Chondrocyte (in vitro differentiated cells): ENCODE data around the gene NPHS1. TPM values are rescaled to one million over a fixed set of nuclear protein-coding genes. Genes with fewer than 3 reads are reported as not detected.

Experiments used
- DNase-seq: peaks from one replicate; pipeline ENCODE4 v3.0.0; 2021; ENCODE audit warnings: mixed read lengths, low spot score
- H3K27ac Mint-ChIP-seq: one replicate; pipeline ENCODE4 v1.8.0; 2021; ENCODE audit warnings: mild to moderate bottlenecking, moderate library complexity, mixed read lengths; ENCODE audit not compliant: unreplicated experiment
- H3K27me3 Mint-ChIP-seq: 2 replicates; pipeline ENCODE4 v1.8.0; 2021; ENCODE audit warnings: low read depth, mixed read lengths
- H3K36me3 Mint-ChIP-seq: 2 replicates; pipeline ENCODE4 v1.8.0; 2021; ENCODE audit warnings: low read depth, mixed read lengths
- H3K4me1 Mint-ChIP-seq: 2 replicates; pipeline ENCODE4 v1.8.0; 2021; ENCODE audit warnings: low read depth, mild to moderate bottlenecking, mixed read lengths
- H3K4me3 Mint-ChIP-seq: one replicate; pipeline ENCODE4 v1.8.0; 2021; ENCODE audit warnings: mild to moderate bottlenecking, moderate library complexity, mixed read lengths; ENCODE audit not compliant: unreplicated experiment
- H3K9me3 Mint-ChIP-seq: 2 replicates; pipeline ENCODE4 v1.8.0; 2021; ENCODE audit warnings: low read depth, mixed read lengths
- CTCF ChIP-seq: fragments of 200-600 bp; sonication (generic); IDR thresholded peaks from 2 replicates; pipeline ENCODE4 v1.5.0; 2021; ENCODE audit warnings: antibody characterized with exemption, mild to moderate bottlenecking, moderate library complexity
- total RNA-seq: library from RNA; stranded (reverse); gene quantifications from 3 replicates; pipeline ENCODE4 v1.2.1, GENCODE V29; 2021

Gene NPHS1
- total RNA-seq, 1 donor from 2014 or later = not detected

DNA sequence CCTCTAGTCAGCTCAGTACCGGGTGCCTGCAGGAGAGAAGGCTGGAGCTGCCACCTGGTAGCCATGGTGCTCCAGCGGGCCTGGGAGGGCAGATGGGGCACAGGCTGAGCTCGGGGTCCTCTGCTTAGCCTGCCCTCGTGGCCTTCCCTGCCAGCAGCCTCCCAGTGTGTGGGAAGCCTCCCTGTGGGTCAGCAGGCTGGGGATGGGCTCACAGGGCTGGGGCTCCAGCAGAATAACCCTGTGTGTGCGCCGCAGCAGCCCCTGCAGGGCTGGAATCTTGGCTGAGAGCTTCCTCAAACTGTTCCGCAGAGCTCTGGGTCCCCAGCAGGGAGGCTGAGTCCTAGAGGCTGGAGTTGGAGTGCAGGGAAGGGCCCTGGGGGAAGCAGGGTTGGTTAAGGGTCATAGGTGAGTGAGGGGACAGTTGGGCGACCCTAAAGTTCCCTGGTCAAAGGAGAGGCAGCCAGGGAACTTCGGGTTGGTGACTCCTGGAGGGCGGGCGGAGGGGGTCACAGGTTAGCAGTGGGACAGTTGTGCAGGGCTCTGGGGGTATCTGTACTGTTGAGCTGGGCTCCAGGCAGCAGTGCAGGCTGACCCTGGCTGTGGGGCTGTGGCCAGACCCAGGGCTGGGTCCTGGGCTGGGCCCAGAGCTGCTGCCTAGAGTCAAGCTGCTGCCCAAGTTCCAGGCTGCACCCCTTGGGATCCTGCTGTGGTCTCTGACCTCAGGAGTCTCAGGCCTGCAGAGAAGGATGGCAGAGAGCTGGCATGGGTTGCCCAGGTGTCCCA lies 62.9 kb downstream of the NPHS1 start:
- Mint-ChIP-seq H3K4me3 (no peak overlapping the region), H3K27ac (no peak overlapping the region), H3K9me3 (no peaks in the 10 kb centered on the region), H3K4me1 (no peaks in the 10 kb centered on the region), H3K27me3 (peaks cover 2% of the 10 kb centered on the region), H3K36me3 (no peaks in the 10 kb centered on the region)
- no peak for DNase-seq
- no peak for TF ChIP-seq CTCF

DNA sequence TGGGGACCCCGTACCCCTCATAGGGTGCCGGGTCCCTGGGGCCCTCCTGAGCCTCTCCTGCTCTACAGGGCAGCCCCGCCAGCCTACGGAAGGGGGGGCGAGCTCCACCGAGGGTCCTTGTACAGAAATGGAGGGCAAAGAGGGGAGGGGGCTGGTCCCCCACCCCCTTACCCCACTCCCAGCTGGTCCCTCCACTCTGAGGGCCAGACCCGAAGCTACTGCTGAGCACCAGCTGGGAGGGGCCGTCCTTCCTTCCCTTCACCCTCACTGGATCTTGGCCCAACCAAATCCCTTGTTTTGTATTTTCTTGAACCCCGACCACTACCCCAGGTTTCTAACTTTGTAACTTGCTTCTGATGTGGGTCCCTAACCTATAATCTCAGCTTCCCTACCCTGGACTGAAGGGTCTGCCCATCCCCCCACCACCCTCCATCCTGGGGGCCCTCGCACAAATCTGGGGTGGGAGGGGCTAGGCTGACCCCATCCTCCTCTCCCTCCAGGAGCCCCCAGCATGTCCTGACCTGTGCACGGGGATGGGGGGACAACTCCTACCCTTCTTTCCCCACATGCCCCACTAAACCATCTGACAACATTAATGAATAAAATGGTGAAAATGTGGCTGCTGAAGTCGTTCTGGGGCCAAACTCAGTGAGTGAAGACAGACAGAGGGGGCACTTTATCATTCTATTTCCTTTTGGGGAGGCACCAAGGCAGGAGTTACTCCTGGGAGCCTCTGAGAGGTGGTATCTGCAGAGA lies 63.9 kb downstream of the NPHS1 start:
- H3K4me1 Mint-ChIP-seq = no peaks in the 10 kb centered on the region
- TF ChIP-seq CTCF = no peak
- no peak overlapping the region for H3K4me3 Mint-ChIP-seq
- no peaks in the 10 kb centered on the region for H3K27me3 Mint-ChIP-seq
- no peaks in the 10 kb centered on the region for H3K36me3 Mint-ChIP-seq
- no peak overlapping the region for H3K27ac Mint-ChIP-seq
- no peak for DNase-seq
- H3K9me3 Mint-ChIP-seq = no peaks in the 10 kb centered on the region

DNA sequence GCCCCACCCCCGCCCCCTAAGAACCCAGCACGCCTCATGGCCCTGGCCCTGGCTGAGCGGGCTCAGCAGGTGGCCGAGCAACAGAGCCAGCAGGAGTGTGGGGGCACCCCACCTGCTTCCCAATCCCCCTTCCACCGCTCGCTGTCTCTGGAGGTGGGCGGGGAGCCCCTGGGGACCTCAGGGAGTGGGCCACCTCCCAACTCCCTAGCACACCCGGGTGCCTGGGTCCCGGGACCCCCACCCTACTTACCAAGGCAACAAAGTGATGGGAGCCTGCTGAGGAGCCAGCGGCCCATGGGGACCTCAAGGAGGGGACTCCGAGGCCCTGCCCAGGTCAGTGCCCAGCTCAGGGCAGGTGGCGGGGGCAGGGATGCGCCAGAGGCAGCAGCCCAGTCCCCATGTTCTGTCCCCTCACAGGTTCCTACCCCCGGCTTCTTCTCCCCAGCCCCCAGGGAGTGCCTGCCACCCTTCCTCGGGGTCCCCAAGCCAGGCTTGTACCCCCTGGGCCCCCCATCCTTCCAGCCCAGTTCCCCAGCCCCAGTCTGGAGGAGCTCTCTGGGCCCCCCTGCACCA lies 65.0 kb downstream of the NPHS1 start:
- TF ChIP-seq CTCF = no peak
- H3K27ac Mint-ChIP-seq = no peak overlapping the region
- DNase-seq = no peak
- no peaks in the 10 kb centered on the region for H3K27me3 Mint-ChIP-seq
- H3K9me3 Mint-ChIP-seq = no peaks in the 10 kb centered on the region
- H3K36me3 Mint-ChIP-seq = peaks cover 1% of the 10 kb centered on the region
- no peak overlapping the region for H3K4me3 Mint-ChIP-seq
- no peaks in the 10 kb centered on the region for H3K4me1 Mint-ChIP-seq

- DNase-seq = peak; percentile 93
- Mint-ChIP-seq H3K27ac (no peak overlapping the region), H3K36me3 (peaks cover 1% of the 10 kb centered on the region)
Observed at GRCh38 chr19:35786299-35787160, 65.8 kb downstream of the NPHS1 start.

More at GRCh38 chr19:35786299-35787160, 65.8 kb downstream of the NPHS1 start:
- no peak for TF ChIP-seq CTCF
- Mint-ChIP-seq H3K9me3 (no peaks in the 10 kb centered on the region), H3K4me1 (no peaks in the 10 kb centered on the region), H3K4me3 (no peak overlapping the region), H3K27me3 (no peaks in the 10 kb centered on the region)
